DND-41 (cell line): Measurements from ENCODE around the gene DCAKD.
A peak's percentile ranks its signal among the peaks of the same experiment; 100 is the strongest.

ENCODE experiments used
- ATAC-seq: fragments of 200-7000 bp; cut with Tn5 transposase; 3 replicates; pipeline ENCODE4 v1.9.1; 2021; ENCODE audit warnings: low read depth; ENCODE audit not compliant: insufficient read depth
- DNase-seq: peaks from one replicate; pipeline ENCODE4 v3.0.0-alpha.2; 2020
- H2AFZ ChIP-seq: 2 replicates; pipeline ENCODE4 v1.6.0; 2012; ENCODE audit warnings: low read depth, low read length
- H3K27ac ChIP-seq: 2 replicates; pipeline ENCODE4 v1.5.1; 2012; ENCODE audit warnings: low read length, inconsistent platforms
- H3K27me3 ChIP-seq: fragments of 200-600 bp; sonication (generic); 2 replicates; pipeline ENCODE4 v1.6.0; 2012; ENCODE audit warnings: low read length, mild to moderate bottlenecking, inconsistent platforms; ENCODE audit not compliant: insufficient read depth, poor library complexity
- H3K36me3 ChIP-seq: 2 replicates; pipeline ENCODE4 v1.5.1; 2012; ENCODE audit warnings: low read length, inconsistent platforms; ENCODE audit not compliant: insufficient read depth
- H3K4me1 ChIP-seq: 2 replicates; pipeline ENCODE4 v1.5.1; 2012; ENCODE audit warnings: mild to moderate bottlenecking, low read length; ENCODE audit not compliant: insufficient read depth
- H3K4me2 ChIP-seq: 2 replicates; pipeline ENCODE4 v1.6.0; 2012; ENCODE audit warnings: mild to moderate bottlenecking, moderate library complexity, low read length, inconsistent platforms; ENCODE audit not compliant: insufficient read depth
- H3K4me3 ChIP-seq, 2 experiments: fragments of 200-600 bp in 1 of 2; shearing (Covaris generic) in 1 of 2; 2 replicates each; pipeline ENCODE4 v1.5.1; 2012 to 2016; ENCODE audit warnings: inconsistent platforms in 2 of 2, low read length in 2 of 2, mild to moderate bottlenecking in 2 of 2, low read depth in 1 of 2, moderate library complexity in 1 of 2
- H3K79me2 ChIP-seq: 2 replicates; pipeline ENCODE4 v1.6.0; 2012; ENCODE audit warnings: low read length, inconsistent platforms; ENCODE audit not compliant: insufficient read depth
- H3K9ac ChIP-seq: 2 replicates; pipeline ENCODE4 v1.6.0; 2012; ENCODE audit warnings: low read depth, mild to moderate bottlenecking, inconsistent platforms, low read length, moderate library complexity
- H3K9me3 ChIP-seq: 2 replicates; pipeline ENCODE4 v1.5.1; 2012; ENCODE audit warnings: low read length, moderate library complexity, mild to moderate bottlenecking, inconsistent platforms; ENCODE audit not compliant: insufficient read depth, severe bottlenecking
- H4K20me1 ChIP-seq: 2 replicates; pipeline ENCODE4 v1.6.0; 2012; ENCODE audit warnings: low read length; ENCODE audit not compliant: insufficient read depth
- CTCF ChIP-seq: IDR thresholded peaks from 2 replicates; pipeline ENCODE4 v1.5.1; 2012; ENCODE audit warnings: borderline replicate concordance, low read length, moderate library complexity, mild to moderate bottlenecking; ENCODE audit not compliant: poor library complexity, severe bottlenecking; ENCODE audit errors: extremely low read depth
- EZH2 ChIP-seq: IDR thresholded peaks from 3 replicates; pipeline ENCODE4 v1.6.1; 2012; ENCODE audit warnings: borderline replicate concordance, low read depth, mild to moderate bottlenecking, moderate library complexity, low read length, inconsistent platforms; ENCODE audit not compliant: severe bottlenecking

Gene DCAKD

DNA sequence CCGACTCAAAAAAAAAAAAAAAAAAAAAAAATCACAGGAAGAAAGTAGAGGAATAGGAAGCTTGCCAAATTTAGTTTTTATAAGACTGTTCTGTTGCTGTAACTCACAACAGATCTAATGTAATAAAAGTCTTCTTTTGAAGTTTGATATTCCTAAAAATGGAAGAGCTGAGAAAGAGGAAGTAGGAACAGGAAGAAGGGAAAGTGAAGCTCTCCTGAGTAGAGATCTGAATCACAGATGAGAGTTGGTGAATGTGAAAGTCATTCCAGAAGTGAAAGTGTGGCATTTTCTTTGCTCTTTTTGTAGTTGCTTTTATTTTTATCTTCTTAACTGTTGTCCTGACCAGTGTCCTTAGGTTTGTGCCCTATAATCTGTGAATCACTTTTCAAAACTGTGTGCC is 11.8 kb upstream of the DCAKD start:
- no peak overlapping the region; the same call in 1 of the 2 replicates for H3K27ac ChIP-seq
- peak overlapping the region; percentile 56; the same call in 1 of the 2 replicates for H3K4me2 ChIP-seq

DNA sequence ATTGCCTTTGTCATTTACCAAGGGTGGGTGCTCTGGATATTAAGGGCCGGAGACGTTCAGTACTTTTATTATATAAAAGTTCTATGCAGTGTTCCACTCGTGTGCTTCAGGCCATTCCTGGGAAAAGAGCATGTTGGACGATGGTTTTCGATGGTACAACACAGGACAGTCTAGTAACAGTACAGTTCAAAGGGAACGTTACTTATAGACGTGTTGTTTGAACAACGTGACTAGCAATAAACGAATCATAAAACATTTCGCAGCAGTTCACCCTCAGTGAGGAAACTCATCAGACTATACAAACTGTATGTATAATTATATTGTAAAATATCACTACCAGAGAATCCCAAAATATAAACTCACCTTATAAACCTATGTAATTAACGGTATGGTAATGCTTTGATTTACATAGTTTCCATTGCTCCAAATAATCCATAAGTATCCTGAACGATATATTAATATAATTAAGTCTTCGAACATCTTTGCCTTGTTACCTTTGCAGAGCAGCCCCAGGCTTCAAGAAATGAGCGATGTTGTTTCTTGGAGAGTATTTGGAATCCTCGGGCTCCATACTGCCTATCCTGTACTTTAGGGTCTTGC is 10.3 kb upstream of the DCAKD start:
- H3K27me3 ChIP-seq, result no peaks in the 10 kb centered on the region
- DNase-seq, result no peak
- H3K9ac ChIP-seq, result peak overlapping the region; percentile 86
- no peak for ATAC-seq
- H3K27ac ChIP-seq, result peak overlapping the region; percentile 95
- peaks cover 23% of the 10 kb centered on the region for H3K36me3 ChIP-seq
- no peak for TF ChIP-seq CTCF
- no peak for TF ChIP-seq EZH2
- H3K4me1 ChIP-seq, result peaks cover 36% of the 10 kb centered on the region
- H3K4me2 ChIP-seq, result peak overlapping the region; percentile 94
- H3K4me3 ChIP-seq, result peak overlapping the region; percentile 75 to 85
- H3K79me2 ChIP-seq, result peaks cover 82% of the 10 kb centered on the region
- peak overlapping the region; percentile 85 for H2AFZ ChIP-seq
- no peaks in the 10 kb centered on the region for H3K9me3 ChIP-seq
- peaks cover 21% of the 10 kb centered on the region for H4K20me1 ChIP-seq

More for the DNA sequence above, 11.8 kb upstream of the DCAKD start:
- peaks cover 95% of the 10 kb centered on the region for H3K79me2 ChIP-seq
- TF ChIP-seq CTCF, result no peak
- no peak for TF ChIP-seq EZH2
- H3K36me3 ChIP-seq, result peaks cover 32% of the 10 kb centered on the region
- ATAC-seq (no peak), DNase-seq (no peak)
- H4K20me1 ChIP-seq, result peaks cover 29% of the 10 kb centered on the region
- H3K4me3 ChIP-seq, result no peak overlapping the region
- peaks cover 36% of the 10 kb centered on the region for H3K4me1 ChIP-seq
- no peaks in the 10 kb centered on the region for H3K9me3 ChIP-seq
- no peak overlapping the region for H3K9ac ChIP-seq
- no peak overlapping the region for H2AFZ ChIP-seq
- H3K27me3 ChIP-seq, result no peaks in the 10 kb centered on the region

GRCh38 chr17:45060797-45061605 is 9.6 kb upstream of the DCAKD start, which contains the start of gene NMT1:
Gene NMT1, plus strand, starts transcription at chr17:45061317. Its CDS starts 13 bp downstream, at chr17:45061330.
- no peaks in the 10 kb centered on the region for H3K27me3 ChIP-seq
- peak within 1 kb of the TSS; percentile 75 to 85 for H3K4me3 ChIP-seq
- peak within 1 kb of the TSS; percentile 96 for H3K4me2 ChIP-seq
- peaks cover 18% of the 10 kb centered on the region for H3K36me3 ChIP-seq
- peak; percentile 99 for DNase-seq
- peak; percentile 88 for ATAC-seq
- H3K27ac ChIP-seq, result peak within 1 kb of the TSS; percentile 95
- no peak for TF ChIP-seq EZH2
- no peak for TF ChIP-seq CTCF
- peak within 1 kb of the TSS; percentile 86 for H3K9ac ChIP-seq
- peaks cover 36% of the 10 kb centered on the region for H3K4me1 ChIP-seq
- peaks cover 75% of the 10 kb centered on the region for H3K79me2 ChIP-seq
- peak within 1 kb of the TSS; percentile 85 for H2AFZ ChIP-seq
- H4K20me1 ChIP-seq, result peaks cover 20% of the 10 kb centered on the region
- no peaks in the 10 kb centered on the region for H3K9me3 ChIP-seq
